Gastrocnemius medialis (tissue), 4 donors: Measurements from ENCODE around the gene LARP4. TPM values are rescaled to one million over a fixed set of nuclear protein-coding genes. Genes with fewer than 3 reads are reported as not detected.

Experiments used
- ATAC-seq, 2 donors: fragments of 150-250 bp; one replicate each; pipeline ENCODE4 v1.9.1; 2016
- DNase-seq, 2 donors: peaks; one replicate each; pipeline ENCODE4 v3.0.0-alpha.2; 2019
- H3K27ac ChIP-seq, 4 donors: fragments of 200-600 bp; sonication (generic); 1 replicate in 1 of 4; 2 replicates in 3 of 4; pipeline ENCODE4 v1.5.1; 2016 to 2018; ENCODE audit warnings: mild to moderate bottlenecking in 2 of 4, moderate library complexity in 1 of 4
- H3K27me3 ChIP-seq, 3 donors: fragments of 200-600 bp; sonication (generic) in 2 of 3; 1 replicate in 1 of 3; 2 replicates in 2 of 3; pipeline versions ENCODE4 v1.5.1 to v1.6.0; 2016 to 2019; ENCODE audit warnings: mild to moderate bottlenecking in 1 of 3, moderate library complexity in 1 of 3
- H3K36me3 ChIP-seq, 2 donors: fragments of 200-600 bp; sonication (generic) in 1 of 2; one replicate each; pipeline ENCODE4 v1.5.1; 2017 to 2018
- H3K4me1 ChIP-seq, 2 donors: fragments of 200-600 bp; sonication (generic) in 1 of 2; one replicate each; pipeline ENCODE4 v1.5.1; 2016 to 2017; ENCODE audit warnings: mild to moderate bottlenecking in 2 of 2
- H3K4me3 ChIP-seq, 4 donors: fragments of 200-600 bp; sonication (generic) in 3 of 4; 1 replicate in 1 of 4; 2 replicates in 3 of 4; pipeline ENCODE4 v1.5.1; 2016 to 2019; ENCODE audit warnings: mild to moderate bottlenecking in 2 of 4
- H3K9me3 ChIP-seq, 3 donors: fragments of 200-600 bp; sonication (generic) in 2 of 3; 1 replicate in 1 of 3; 2 replicates in 2 of 3; pipeline ENCODE4 v1.5.1; 2016 to 2019
- POLR2A ChIP-seq, 2 donors: fragments of 450-650 bp; IDR thresholded peaks; one replicate each; pipeline ENCODE4 v1.6.1; 2017; ENCODE audit warnings: antibody characterized with exemption in 2 of 2, mild to moderate bottlenecking in 2 of 2, moderate library complexity in 2 of 2
- in situ Hi-C, 4 donors: fragments of 200-750 bp; cut with MboI; loops; one replicate each; pipeline versions ENCODE4 v1.15.0 to v1.8.0; 2017; ENCODE audit warnings: low sequenced_read_pairs in 4 of 4
- intact Hi-C: fragments of 100-400 bp; cut with DNase I; formaldehyde crosslinking; loops from one replicate; pipeline ENCODE4 v1.15.1; 2023; ENCODE audit warnings: low total_unique reads
- total RNA-seq, 4 donors: library from RNA; depleted of rRNA; stranded (reverse); fragments of >200 nt; gene quantifications; one replicate each; pipeline versions ENCODE4 v1.1.0 to v1.2.3, GENCODE V29; 2016
- TF ChIP-seq, protein P1 (sequence below), 5 experiments: fragments of 450-650 bp in 3 of 5; fragments of 200-600 bp in 2 of 5; sonication (generic) in 2 of 5; IDR thresholded peaks in 4 of 5; conservative IDR thresholded peaks in 1 of 5; 1 replicate in 4 of 5; 2 replicates in 1 of 5; pipeline ENCODE4 v1.5.1; 2016 to 2019; ENCODE audit warnings: antibody characterized with exemption in 5 of 5, mild to moderate bottlenecking in 3 of 5, moderate library complexity in 3 of 5

The LARP4 gene
- total RNA-seq, 4 donors from 2014 or later = 32.7 to 70.2 (median 42.4) TPM

DNA sequence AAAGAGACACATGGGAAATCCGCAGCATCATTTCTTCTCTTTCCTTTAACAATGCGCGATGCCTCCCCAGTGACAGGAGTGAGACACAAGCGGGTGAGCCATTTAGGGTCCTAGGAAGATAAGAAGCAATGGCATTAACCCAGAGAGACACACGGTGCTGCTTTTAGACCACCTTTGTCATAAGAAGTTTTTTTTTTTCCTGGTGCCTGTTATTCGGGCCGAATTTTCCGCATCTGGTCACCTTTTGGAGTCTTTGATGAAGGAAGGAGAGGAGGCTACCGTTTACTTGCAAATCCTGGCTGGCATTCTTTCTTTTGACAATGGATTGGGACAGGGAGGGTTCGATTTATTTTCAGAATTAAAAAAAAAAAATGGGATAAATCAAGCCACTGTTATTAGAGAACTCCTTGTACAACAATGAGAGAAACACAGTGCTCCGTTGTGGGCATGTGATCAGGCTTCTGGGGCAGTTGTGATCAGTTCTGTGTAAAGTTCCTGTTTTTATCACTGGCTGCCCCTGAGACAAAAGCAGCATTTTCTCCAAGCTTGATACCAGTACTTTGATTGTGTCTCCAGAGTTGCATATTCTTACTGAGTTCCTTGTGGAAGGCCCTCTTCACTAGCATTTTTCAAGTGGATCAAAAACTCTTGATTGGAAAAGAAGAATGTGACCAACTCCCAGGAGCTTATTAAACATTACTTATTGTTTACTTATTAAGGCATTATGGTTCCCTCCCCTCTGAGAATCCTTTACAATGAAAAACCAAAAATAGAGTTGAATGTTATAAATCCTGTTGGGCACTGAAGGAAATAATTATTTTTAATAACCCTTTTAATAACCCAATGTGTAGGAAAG lies 105.2 kb downstream of the LARP4 start:
- Histone ChIP-seq H3K27ac (peak overlapping the region; percentile 90 to 97 (median 93)), H3K4me3 (peak overlapping the region; percentile 64 to 92 (median 82)), H3K27me3 (no peaks in the 10 kb centered on the region), H3K36me3 (no peaks in the 10 kb centered on the region), H3K9me3 (no peaks in the 10 kb centered on the region), H3K4me1 (peaks cover 47 to 54% of the 10 kb centered on the region in 2 donors)
- DNase-seq = peak in 1 of 2 donors; percentile 22
- no peak for TF ChIP-seq POLR2A (IDR thresholded peaks at IDR 0.05)
- TF ChIP-seq, protein P1, sequence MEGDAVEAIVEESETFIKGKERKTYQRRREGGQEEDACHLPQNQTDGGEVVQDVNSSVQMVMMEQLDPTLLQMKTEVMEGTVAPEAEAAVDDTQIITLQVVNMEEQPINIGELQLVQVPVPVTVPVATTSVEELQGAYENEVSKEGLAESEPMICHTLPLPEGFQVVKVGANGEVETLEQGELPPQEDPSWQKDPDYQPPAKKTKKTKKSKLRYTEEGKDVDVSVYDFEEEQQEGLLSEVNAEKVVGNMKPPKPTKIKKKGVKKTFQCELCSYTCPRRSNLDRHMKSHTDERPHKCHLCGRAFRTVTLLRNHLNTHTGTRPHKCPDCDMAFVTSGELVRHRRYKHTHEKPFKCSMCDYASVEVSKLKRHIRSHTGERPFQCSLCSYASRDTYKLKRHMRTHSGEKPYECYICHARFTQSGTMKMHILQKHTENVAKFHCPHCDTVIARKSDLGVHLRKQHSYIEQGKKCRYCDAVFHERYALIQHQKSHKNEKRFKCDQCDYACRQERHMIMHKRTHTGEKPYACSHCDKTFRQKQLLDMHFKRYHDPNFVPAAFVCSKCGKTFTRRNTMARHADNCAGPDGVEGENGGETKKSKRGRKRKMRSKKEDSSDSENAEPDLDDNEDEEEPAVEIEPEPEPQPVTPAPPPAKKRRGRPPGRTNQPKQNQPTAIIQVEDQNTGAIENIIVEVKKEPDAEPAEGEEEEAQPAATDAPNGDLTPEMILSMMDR (IDR thresholded peaks at IDR 0.05 in 4 of 5, conservative IDR thresholded peaks at IDR 0.05 in 1 of 5) = no peak
- ATAC-seq = peak in 1 of 2 donors; percentile 24
- in situ Hi-C loops (loop anchor here in 1 of 4 donors (25.0 kb wide), 1 partner anchor 231 kb away; no protein-coding TSS in a partner anchor), intact Hi-C loops (loop anchor here (2.0 to 10.0 kb wide), 3 partner anchors 229 to 835 kb away; no protein-coding TSS in a partner anchor)

DNA sequence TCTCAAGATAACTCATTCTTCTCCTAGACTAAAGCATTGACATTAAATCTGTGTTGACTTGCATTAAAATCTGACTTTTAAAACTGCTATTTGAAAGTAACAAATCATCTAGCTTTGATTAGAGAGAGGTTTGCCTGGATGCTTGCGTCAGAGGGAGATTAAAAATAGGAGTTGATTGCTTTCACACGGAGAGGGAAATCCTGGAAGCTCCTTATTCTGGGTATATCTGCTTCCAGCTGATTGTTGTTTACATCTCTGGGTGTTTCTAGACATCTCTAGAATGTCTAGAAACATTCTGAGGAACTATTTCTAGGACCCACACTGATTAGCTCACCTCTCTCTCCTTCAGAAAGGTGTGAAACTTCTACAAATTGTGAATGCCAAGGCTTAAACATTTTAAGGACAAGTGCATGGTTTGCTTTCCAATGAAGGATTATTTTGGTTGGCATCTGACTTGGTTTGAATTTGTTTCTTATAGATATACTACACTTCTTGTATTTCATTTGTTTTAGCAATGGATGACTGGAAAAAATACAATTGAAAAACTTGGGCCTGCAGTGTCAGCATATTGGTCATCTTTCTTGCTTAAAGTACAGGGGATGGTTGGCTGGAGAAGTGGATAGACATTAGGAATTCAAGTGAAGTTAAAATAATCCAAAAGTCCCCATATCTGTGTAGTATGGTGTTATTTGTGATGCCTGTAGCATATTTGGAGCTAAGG lies 106.2 kb downstream of the LARP4 start:
- Histone ChIP-seq H3K36me3 (no peaks in the 10 kb centered on the region), H3K27me3 (no peaks in the 10 kb centered on the region), H3K27ac (peak overlapping the region; percentile 90 to 97 (median 93)), H3K4me1 (peaks cover 47 to 54% of the 10 kb centered on the region in 2 donors), H3K9me3 (no peaks in the 10 kb centered on the region), H3K4me3 (peak overlapping the region; percentile 64 to 92 (median 82))
- ATAC-seq = no peak
- intact Hi-C loops = loop anchor here (10.0 kb wide), 1 partner anchor 478 kb away; no protein-coding TSS in a partner anchor
- DNase-seq = no peak
- no peak for TF ChIP-seq POLR2A (IDR thresholded peaks at IDR 0.05)
- TF ChIP-seq, protein P1 (IDR thresholded peaks at IDR 0.05 in 4 of 5, conservative IDR thresholded peaks at IDR 0.05 in 1 of 5) = no peak
- in situ Hi-C loops = loop anchor here in 1 of 4 donors (25.0 kb wide), 1 partner anchor 230 kb away; no protein-coding TSS in a partner anchor

DNA sequence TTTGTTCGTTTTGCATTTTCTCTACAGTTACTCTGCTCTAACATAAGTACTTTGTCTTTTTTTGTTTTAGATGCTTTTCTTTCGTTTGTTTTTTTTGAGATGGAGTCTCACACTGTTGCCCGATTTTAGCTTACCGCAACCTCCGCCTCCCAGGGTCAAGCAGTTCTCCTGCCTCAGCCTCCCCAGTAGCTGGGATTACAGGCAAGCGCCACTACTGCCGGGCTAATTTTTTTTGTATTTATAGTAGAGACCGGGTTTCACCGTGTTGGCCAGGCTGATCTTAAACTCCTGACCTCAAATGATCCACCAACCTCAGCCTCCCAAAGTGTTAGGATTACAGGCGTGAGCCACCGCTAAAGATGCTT lies 106.8 kb downstream of the LARP4 start:
- DNase-seq (no peak), ATAC-seq (no peak)
- intact Hi-C loops = loop anchor here (10.0 kb wide), 1 partner anchor 477 kb away; no protein-coding TSS in a partner anchor
- H3K27ac ChIP-seq = peak overlapping the region in 3 of 4 donors; percentile 90 to 95 (median 91)
- H3K27me3 ChIP-seq = no peaks in the 10 kb centered on the region
- H3K4me1 ChIP-seq = peaks cover 47 to 54% of the 10 kb centered on the region in 2 donors
- no peaks in the 10 kb centered on the region for H3K9me3 ChIP-seq
- in situ Hi-C loops = loop anchor here in 1 of 4 donors (25.0 kb wide), 1 partner anchor 230 kb away; no protein-coding TSS in a partner anchor
- H3K36me3 ChIP-seq = no peaks in the 10 kb centered on the region
- TF ChIP-seq, protein P1 (IDR thresholded peaks at IDR 0.05 in 4 of 5, conservative IDR thresholded peaks at IDR 0.05 in 1 of 5) = no peak
- TF ChIP-seq POLR2A (IDR thresholded peaks at IDR 0.05) = no peak
- H3K4me3 ChIP-seq = no peak overlapping the region

DNA sequence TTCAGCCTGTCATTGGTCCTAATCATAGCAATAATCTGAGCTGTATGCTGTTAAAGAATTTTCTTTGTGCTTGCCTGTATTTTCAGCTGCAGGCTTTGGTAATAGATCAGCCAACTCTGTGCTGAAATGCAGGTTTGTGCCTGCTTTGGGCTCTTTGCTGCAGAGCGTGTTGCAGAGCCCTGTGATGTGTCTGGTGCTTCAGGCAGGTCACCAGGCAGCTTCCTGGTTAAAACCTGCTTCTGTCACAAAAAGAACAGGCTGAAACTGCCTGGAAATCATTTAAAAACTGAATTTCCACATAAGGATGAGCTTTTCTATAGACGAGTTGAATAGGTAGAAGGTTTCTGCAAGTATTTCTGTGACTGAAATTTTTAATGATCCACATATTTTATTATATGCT lies 107.2 kb downstream of the LARP4 start:
- ATAC-seq (no peak), DNase-seq (no peak)
- no peak overlapping the region for H3K4me3 ChIP-seq
- H3K27me3 ChIP-seq = no peaks in the 10 kb centered on the region
- peaks cover 47 to 54% of the 10 kb centered on the region in 2 donors for H3K4me1 ChIP-seq
- intact Hi-C loops (loop anchor here (10.0 kb wide), 1 partner anchor 477 kb away; no protein-coding TSS in a partner anchor), in situ Hi-C loops (loop anchor here in 1 of 4 donors (25.0 kb wide), 1 partner anchor 229 kb away; no protein-coding TSS in a partner anchor)
- H3K36me3 ChIP-seq = no peaks in the 10 kb centered on the region
- TF ChIP-seq, protein P1 (IDR thresholded peaks at IDR 0.05 in 4 of 5, conservative IDR thresholded peaks at IDR 0.05 in 1 of 5) = no peak
- TF ChIP-seq POLR2A (IDR thresholded peaks at IDR 0.05) = no peak
- H3K27ac ChIP-seq = peak overlapping the region in 3 of 4 donors; percentile 10 to 95 (median 91)
- no peaks in the 10 kb centered on the region for H3K9me3 ChIP-seq
